GM12872 (cell line): ENCODE data around the gene PKHD1.

Experiments used
- TF ChIP-seq, protein P1 (sequence below): IDR thresholded peaks from 3 replicates; pipeline ENCODE4 v1.5.1; 2011; ENCODE audit warnings: low read depth, mild to moderate bottlenecking, low read length, moderate library complexity; ENCODE audit not compliant: insufficient read depth

PKHD1 gene

GRCh38 chr6:51740658-51741057 is 346.8 kb downstream of the PKHD1 start:
- TF ChIP-seq, protein P1, sequence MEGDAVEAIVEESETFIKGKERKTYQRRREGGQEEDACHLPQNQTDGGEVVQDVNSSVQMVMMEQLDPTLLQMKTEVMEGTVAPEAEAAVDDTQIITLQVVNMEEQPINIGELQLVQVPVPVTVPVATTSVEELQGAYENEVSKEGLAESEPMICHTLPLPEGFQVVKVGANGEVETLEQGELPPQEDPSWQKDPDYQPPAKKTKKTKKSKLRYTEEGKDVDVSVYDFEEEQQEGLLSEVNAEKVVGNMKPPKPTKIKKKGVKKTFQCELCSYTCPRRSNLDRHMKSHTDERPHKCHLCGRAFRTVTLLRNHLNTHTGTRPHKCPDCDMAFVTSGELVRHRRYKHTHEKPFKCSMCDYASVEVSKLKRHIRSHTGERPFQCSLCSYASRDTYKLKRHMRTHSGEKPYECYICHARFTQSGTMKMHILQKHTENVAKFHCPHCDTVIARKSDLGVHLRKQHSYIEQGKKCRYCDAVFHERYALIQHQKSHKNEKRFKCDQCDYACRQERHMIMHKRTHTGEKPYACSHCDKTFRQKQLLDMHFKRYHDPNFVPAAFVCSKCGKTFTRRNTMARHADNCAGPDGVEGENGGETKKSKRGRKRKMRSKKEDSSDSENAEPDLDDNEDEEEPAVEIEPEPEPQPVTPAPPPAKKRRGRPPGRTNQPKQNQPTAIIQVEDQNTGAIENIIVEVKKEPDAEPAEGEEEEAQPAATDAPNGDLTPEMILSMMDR: no peak

DNA sequence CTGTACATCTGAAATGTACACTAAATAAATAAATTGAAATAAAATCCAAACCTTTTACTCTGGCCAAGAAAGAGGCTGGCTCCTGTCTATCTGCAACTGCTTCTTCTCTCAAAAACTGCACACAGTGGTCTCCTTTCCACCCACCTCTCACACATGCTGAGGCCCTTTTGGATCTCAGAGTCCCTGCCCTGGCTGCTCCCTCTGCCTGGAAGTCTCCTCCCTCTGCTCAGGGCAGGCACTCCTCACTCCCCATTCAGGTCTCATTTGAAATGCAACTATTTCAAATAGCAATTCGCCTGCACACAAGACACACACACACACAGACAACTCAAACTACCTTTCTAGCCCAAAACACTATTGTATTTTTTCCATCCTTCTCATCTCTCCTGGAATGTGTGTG is 348.8 kb downstream of the PKHD1 start:
- TF ChIP-seq, protein P1: no peak

GRCh38 chr6:51737580-51738360 is 349.6 kb downstream of the PKHD1 start:
- TF ChIP-seq, protein P1: no peak

DNA sequence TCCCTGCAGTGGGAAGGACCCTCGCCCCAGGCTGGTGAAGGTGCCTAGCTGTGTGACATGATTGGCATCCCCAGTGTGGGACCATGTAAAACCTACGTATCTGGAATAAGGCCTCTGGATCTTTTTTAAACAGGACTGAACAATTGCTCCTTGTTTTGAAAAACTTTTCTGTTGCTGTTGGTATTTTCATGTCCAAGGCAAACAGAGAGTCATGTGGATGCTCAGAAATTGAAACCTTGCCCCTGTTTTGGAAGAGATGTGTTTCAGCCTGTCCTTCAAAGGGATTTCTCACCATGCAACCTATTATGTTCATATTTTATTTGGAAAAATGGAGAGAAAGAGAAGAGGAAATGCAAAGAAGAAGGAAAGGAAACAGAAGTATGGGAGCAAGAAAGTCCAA is 362.3 kb downstream of the PKHD1 start:
- TF ChIP-seq, protein P1: no peak

- TF ChIP-seq, protein P1: no peak
Measured at GRCh38 chr6:51720327-51720726, 367.1 kb downstream of the PKHD1 start.

- TF ChIP-seq, protein P1: no peak
Measured at GRCh38 chr6:51719297-51719696, 368.1 kb downstream of the PKHD1 start.

- TF ChIP-seq, protein P1: no peak
Measured at GRCh38 chr6:51718533-51718932, 368.9 kb downstream of the PKHD1 start.
